Measurements from ENCODE around the gene RABGAP1.

DNA sequence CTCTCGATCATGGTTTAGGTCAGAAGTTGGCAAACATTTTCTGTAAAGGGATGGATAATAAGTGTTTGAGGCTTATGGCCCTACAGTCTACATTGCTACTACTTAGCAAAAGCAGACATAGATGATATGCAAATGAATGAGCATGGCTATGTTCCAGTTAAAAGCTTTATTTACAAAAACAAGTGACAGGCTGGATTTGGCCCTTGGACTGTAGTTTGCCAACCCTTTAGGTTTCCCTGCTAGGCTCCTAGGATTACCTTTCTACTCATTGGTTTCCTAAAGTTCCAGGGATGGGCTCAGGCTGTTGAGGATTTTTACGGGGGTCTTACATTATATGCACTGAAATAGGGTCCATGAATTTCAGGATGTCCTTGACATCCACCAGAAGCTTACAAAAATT, 150.1 kb downstream of the RABGAP1 start:
- TF ChIP-seq POLR2AphosphoS5 (IDR thresholded peaks at IDR 0.05; ENCODE audit: low read depth) (no peak), GABPA (IDR thresholded peaks at IDR 0.05; ENCODE audit: low read depth) (no peak)
- TF ChIP-seq, protein P1, sequence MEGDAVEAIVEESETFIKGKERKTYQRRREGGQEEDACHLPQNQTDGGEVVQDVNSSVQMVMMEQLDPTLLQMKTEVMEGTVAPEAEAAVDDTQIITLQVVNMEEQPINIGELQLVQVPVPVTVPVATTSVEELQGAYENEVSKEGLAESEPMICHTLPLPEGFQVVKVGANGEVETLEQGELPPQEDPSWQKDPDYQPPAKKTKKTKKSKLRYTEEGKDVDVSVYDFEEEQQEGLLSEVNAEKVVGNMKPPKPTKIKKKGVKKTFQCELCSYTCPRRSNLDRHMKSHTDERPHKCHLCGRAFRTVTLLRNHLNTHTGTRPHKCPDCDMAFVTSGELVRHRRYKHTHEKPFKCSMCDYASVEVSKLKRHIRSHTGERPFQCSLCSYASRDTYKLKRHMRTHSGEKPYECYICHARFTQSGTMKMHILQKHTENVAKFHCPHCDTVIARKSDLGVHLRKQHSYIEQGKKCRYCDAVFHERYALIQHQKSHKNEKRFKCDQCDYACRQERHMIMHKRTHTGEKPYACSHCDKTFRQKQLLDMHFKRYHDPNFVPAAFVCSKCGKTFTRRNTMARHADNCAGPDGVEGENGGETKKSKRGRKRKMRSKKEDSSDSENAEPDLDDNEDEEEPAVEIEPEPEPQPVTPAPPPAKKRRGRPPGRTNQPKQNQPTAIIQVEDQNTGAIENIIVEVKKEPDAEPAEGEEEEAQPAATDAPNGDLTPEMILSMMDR (IDR thresholded peaks at IDR 0.05; ENCODE audit: insufficient read depth, low read length) = no peak

Data from HL-60 (cell line).